ENCODE data around the gene CACNG5.

CACNG5 gene

DNA sequence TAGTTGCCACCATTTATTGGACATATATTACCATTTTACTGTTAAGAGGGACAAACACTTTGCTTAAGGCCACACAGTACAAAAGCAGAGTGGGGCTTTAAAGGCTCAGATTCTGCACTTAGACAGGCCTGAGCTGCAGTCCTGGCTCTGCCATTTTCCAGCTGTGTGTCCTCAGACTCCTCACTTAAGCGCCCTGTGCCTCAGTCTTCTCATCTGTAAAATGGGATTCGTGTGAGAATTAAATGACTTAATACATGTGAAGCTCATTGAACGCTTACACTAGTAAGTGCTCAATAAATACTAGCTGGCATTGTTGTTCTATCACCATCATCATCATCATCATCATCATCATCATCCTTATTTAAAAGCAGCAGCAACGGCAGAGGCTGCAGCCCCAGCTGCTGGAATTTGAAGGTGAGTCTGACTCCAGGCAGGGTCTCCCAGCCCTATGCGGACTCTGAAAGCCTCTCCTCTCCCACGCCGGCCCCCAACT is 445 bp upstream of the CACNG5 start:
- H3K4me1 ChIP-seq (ENCODE audit: control insufficient read depth, insufficient read depth, low read length) = 0 out of 2 replicates have a peak, but pooled peaks cover 3% of the 10 kb centered on the region
- CTCF ChIA-PET = no interaction called here
- POLR2A ChIA-PET = no interaction called here

DNA sequence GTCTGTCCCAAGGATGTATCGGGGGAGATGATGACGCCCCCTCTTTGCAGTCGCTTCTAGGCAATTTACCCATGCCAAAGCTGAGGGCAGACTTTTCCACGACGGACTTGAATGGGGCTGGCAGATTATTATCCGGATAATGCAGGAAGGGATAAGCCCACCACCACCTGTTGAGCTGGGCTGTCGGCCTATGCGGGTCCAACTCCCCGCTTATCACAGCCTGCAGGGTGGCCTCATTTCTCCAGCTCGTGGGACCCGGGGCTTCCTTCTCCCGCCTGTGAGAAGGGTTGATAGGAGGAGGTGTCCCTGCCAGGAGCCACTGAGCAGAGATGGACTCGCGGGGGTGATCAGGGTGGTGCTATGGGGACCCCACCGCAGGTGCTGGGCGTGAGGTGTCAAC is 559 bp downstream of the CACNG5 start:
- Histone ChIP-seq H3K27ac (ENCODE audit: extremely low read depth, low read depth, low read length) (no peak overlapping the region), H3K4me1 (ENCODE audit: control insufficient read depth, insufficient read depth, low read length) (0 out of 2 replicates have a peak, but pooled peaks cover 3% of the 10 kb centered on the region), H3K4me3 (ENCODE audit: low read depth, low read length) (no peak overlapping the region), H3K9me3 (ENCODE audit: control insufficient read depth, insufficient read depth, low read depth, low read length) (no peaks in the 10 kb centered on the region), H3K36me3 (ENCODE audit: control insufficient read depth in 2 of 2, insufficient read depth in 1 of 2, low read length in 2 of 2) (no peaks in the 10 kb centered on the region)
- TF ChIP-seq GLIS2 (tag by site-specific recombination; IDR thresholded peaks at IDR 0.05) (0 out of 2 replicates have a peak, but pooled peaks have one; percentile 17), SCRT1 (tag by site-specific recombination; IDR thresholded peaks at IDR 0.05; ENCODE audit: borderline replicate concordance) (peak; percentile 79), OSR2 (tag by site-specific recombination; IDR thresholded peaks at IDR 0.05) (no peak), SCRT2 (tag by site-specific recombination; IDR thresholded peaks at IDR 0.05) (peak; percentile 92)
- ChIA-PET POLR2A (interaction anchor here (0.8 kb wide), 1 partner anchor 389 kb away, joined by 3 read pairs; no protein-coding TSS in a partner anchor), CTCF (no interaction called here)

More for the DNA sequence above, 445 bp upstream of the CACNG5 start:
- TF ChIP-seq, protein P1, sequence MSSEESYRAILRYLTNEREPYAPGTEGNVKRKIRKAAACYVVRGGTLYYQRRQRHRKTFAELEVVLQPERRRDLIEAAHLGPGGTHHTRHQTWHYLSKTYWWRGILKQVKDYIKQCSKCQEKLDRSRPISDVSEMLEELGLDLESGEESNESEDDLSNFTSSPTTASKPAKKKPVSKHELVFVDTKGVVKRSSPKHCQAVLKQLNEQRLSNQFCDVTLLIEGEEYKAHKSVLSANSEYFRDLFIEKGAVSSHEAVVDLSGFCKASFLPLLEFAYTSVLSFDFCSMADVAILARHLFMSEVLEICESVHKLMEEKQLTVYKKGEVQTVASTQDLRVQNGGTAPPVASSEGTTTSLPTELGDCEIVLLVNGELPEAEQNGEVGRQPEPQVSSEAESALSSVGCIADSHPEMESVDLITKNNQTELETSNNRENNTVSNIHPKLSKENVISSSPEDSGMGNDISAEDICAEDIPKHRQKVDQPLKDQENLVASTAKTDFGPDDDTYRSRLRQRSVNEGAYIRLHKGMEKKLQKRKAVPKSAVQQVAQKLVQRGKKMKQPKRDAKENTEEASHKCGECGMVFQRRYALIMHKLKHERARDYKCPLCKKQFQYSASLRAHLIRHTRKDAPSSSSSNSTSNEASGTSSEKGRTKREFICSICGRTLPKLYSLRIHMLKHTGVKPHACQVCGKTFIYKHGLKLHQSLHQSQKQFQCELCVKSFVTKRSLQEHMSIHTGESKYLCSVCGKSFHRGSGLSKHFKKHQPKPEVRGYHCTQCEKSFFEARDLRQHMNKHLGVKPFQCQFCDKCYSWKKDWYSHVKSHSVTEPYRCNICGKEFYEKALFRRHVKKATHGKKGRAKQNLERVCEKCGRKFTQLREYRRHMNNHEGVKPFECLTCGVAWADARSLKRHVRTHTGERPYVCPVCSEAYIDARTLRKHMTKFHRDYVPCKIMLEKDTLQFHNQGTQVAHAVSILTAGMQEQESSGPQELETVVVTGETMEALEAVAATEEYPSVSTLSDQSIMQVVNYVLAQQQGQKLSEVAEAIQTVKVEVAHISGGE (tag by site-specific recombination; conservative IDR thresholded peaks at IDR 0.05; ENCODE audit: low read depth) = no peak
- peak; percentile 88 for TF ChIP-seq ZNF664 (tag by site-specific recombination; IDR thresholded peaks at IDR 0.05)
- TF ChIP-seq, protein P2, sequence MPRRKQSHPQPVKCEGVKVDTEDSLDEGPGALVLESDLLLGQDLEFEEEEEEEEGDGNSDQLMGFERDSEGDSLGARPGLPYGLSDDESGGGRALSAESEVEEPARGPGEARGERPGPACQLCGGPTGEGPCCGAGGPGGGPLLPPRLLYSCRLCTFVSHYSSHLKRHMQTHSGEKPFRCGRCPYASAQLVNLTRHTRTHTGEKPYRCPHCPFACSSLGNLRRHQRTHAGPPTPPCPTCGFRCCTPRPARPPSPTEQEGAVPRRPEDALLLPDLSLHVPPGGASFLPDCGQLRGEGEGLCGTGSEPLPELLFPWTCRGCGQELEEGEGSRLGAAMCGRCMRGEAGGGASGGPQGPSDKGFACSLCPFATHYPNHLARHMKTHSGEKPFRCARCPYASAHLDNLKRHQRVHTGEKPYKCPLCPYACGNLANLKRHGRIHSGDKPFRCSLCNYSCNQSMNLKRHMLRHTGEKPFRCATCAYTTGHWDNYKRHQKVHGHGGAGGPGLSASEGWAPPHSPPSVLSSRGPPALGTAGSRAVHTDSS (tag by site-specific recombination; IDR thresholded peaks at IDR 0.05) = peak; percentile 90
- TF ChIP-seq ZXDB (tag by site-specific recombination; IDR thresholded peaks at IDR 0.05) = no peak
- TF ChIP-seq SALL2 (tag by site-specific recombination; IDR thresholded peaks at IDR 0.05; ENCODE audit: borderline replicate concordance) = no peak
- TF ChIP-seq ZNF24 (tag by site-specific recombination; IDR thresholded peaks at IDR 0.05) = 0 out of 2 replicates have a peak, but pooled peaks have one; percentile 39
- TF ChIP-seq ZNF155 (tag by site-specific recombination; IDR thresholded peaks at IDR 0.05) = no peak
- TF ChIP-seq ZNF266 (tag by site-specific recombination; IDR thresholded peaks at IDR 0.05; ENCODE audit: low read depth) = no peak
- no peaks in the 10 kb centered on the region for H3K36me3 ChIP-seq (ENCODE audit: control insufficient read depth in 2 of 2, insufficient read depth in 1 of 2, low read length in 2 of 2)
- peak overlapping the region; percentile 25 for H3K4me3 ChIP-seq (ENCODE audit: low read depth, low read length)
- H3K9me3 ChIP-seq (ENCODE audit: control insufficient read depth, insufficient read depth, low read depth, low read length) = no peaks in the 10 kb centered on the region
- H3K27ac ChIP-seq (ENCODE audit: extremely low read depth, low read depth, low read length) = no peak overlapping the region

DNA sequence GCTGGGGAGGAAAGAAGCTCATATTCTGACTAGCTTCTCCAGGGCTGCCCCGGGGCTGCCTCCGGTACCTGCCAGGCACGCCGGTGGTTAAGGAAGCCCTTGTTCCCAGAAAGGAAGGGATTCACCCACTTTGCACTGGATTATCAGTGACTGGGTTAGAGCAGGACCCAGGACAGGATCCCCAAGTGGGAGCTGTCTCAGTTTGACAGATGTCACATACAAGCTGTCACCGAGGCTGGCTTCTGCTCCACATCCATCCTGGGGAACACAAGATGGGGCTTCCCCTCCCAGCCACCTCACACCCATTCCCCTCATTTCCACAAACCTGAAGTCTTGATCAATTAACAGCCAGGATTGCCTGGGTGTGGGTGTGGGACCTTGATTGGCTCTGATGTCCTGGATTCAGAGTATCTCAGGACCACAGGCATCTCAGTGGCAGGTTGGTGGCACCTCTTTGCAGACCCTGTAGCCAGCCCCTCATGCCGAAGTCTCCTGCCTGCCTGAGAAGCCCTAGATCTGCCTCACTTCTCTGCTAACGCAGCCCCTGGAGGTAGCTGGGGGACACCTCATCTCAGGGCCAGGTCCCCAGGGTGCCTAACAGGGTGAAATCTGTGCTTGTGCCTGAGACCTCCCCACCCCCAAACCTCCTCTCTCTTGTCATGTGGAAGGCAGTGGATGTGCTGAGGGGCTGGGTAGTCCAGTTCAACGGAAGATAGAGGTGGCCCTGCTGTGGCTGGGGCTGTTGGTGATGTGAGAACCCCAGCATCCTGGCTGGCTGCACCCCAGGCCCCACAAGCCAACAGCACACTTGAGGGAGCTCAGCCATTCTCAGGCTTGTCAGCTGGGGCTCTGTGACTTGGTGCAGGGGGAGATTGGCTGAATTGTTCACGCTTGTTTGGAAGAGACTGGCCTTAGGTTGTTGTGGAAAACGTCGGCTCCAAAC is 1.4 kb downstream of the CACNG5 start:
- Histone ChIP-seq H3K9me3 (ENCODE audit: control insufficient read depth, insufficient read depth, low read depth, low read length) (no peaks in the 10 kb centered on the region), H3K4me3 (ENCODE audit: low read depth, low read length) (no peak overlapping the region), H3K4me1 (ENCODE audit: control insufficient read depth, insufficient read depth, low read length) (0 out of 2 replicates have a peak, but pooled peaks cover 3% of the 10 kb centered on the region), H3K36me3 (ENCODE audit: control insufficient read depth in 2 of 2, insufficient read depth in 1 of 2, low read length in 2 of 2) (no peaks in the 10 kb centered on the region), H3K27ac (ENCODE audit: extremely low read depth, low read depth, low read length) (no peak overlapping the region)
- CTCF ChIA-PET = no interaction called here
- POLR2A ChIA-PET = interaction anchor here (0.6 kb wide), 1 partner anchor 99 kb away, joined by 3 read pairs; no protein-coding TSS in a partner anchor
- TF ChIP-seq ZXDB (tag by site-specific recombination; IDR thresholded peaks at IDR 0.05) (no peak), ZNF624 (tag by site-specific recombination; IDR thresholded peaks at IDR 0.05) (no peak), YY2 (tag by site-specific recombination; IDR thresholded peaks at IDR 0.05) (no peak), ZNF677 (tag by site-specific recombination; IDR thresholded peaks at IDR 0.05) (no peak), ZNF221 (tag by site-specific recombination; IDR thresholded peaks at IDR 0.05; ENCODE audit: borderline replicate concordance) (no peak)
- TF ChIP-seq, protein P3, sequence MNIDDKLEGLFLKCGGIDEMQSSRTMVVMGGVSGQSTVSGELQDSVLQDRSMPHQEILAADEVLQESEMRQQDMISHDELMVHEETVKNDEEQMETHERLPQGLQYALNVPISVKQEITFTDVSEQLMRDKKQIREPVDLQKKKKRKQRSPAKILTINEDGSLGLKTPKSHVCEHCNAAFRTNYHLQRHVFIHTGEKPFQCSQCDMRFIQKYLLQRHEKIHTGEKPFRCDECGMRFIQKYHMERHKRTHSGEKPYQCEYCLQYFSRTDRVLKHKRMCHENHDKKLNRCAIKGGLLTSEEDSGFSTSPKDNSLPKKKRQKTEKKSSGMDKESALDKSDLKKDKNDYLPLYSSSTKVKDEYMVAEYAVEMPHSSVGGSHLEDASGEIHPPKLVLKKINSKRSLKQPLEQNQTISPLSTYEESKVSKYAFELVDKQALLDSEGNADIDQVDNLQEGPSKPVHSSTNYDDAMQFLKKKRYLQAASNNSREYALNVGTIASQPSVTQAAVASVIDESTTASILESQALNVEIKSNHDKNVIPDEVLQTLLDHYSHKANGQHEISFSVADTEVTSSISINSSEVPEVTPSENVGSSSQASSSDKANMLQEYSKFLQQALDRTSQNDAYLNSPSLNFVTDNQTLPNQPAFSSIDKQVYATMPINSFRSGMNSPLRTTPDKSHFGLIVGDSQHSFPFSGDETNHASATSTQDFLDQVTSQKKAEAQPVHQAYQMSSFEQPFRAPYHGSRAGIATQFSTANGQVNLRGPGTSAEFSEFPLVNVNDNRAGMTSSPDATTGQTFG (tag by site-specific recombination; IDR thresholded peaks at IDR 0.05; ENCODE audit: borderline replicate concordance) = no peak
